NB4 (cell line): ENCODE measurements around the gene GCG.

Source experiments
- CTCF ChIP-seq: IDR thresholded peaks from one replicate; pipeline ENCODE4 v1.5.1; 2012; ENCODE audit warnings: low read depth, low read length
- MAX ChIP-seq: IDR thresholded peaks from 2 replicates; pipeline ENCODE4 v1.6.1; 2011; ENCODE audit warnings: low read depth, low read length
- MYC ChIP-seq: IDR thresholded peaks from 2 replicates; pipeline ENCODE4 v1.6.1; 2011; ENCODE audit warnings: low read depth, low read length
- POLR2A ChIP-seq: IDR thresholded peaks from 2 replicates; pipeline ENCODE4 v1.6.1; 2011; ENCODE audit warnings: mild to moderate bottlenecking; ENCODE audit not compliant: insufficient read length; ENCODE audit errors: extremely low read depth

- TF ChIP-seq CTCF: no peak
- TF ChIP-seq POLR2A: no peak
- TF ChIP-seq MAX: peak; percentile 46; the same call in 1 of the 2 replicates
- TF ChIP-seq MYC: peak; percentile 57; the same call in 1 of the 2 replicates
Measured at GRCh38 chr2:162113776-162114168, 38.3 kb downstream of the GCG start.
